ENCODE results near the gene RNF40.

Gene RNF40

DNA sequence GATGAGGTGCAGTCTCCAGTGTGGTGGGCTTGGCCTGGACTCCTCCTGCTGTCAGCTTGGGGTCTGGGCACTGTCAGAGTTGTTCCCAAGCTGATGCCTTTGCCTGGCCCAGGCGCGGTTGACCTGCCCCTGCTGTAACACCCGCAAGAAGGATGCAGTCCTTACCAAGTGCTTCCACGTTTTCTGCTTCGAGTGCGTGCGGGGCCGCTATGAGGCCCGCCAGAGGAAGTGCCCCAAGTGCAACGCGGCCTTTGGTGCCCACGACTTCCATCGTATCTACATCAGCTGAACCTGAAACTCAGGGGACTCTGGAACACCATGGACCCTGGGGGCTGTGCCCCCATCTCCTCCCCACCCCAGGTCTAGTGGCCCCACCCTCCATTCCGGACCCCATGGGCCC lies 11.7 kb downstream of the RNF40 start:
- Histone ChIP-seq H3K27ac (ENCODE audit: low read length) (no peak overlapping the region), H3K36me3 (ENCODE audit: control insufficient read depth, insufficient read depth, low read length) (peaks cover 28% of the 10 kb centered on the region), H3K4me3 (ENCODE audit: low read length) (no peak overlapping the region), H3K27me3 (ENCODE audit: control insufficient read depth, insufficient read depth, low read length) (no peaks in the 10 kb centered on the region), H3K4me1 (ENCODE audit: control insufficient read depth, insufficient read depth, low read length) (no peaks in the 10 kb centered on the region; the same call in 1 of the 2 replicates), H3K9me3 (ENCODE audit: control insufficient read depth, insufficient read depth, low read length) (no peaks in the 10 kb centered on the region)
- DNase-seq (ENCODE audit: low read depth, low spot score): no peak
- WGBS (ENCODE audit: insufficient coverage, insufficient read length): no CpG with 5 or more reads among the region's 14 CpGs

DNA sequence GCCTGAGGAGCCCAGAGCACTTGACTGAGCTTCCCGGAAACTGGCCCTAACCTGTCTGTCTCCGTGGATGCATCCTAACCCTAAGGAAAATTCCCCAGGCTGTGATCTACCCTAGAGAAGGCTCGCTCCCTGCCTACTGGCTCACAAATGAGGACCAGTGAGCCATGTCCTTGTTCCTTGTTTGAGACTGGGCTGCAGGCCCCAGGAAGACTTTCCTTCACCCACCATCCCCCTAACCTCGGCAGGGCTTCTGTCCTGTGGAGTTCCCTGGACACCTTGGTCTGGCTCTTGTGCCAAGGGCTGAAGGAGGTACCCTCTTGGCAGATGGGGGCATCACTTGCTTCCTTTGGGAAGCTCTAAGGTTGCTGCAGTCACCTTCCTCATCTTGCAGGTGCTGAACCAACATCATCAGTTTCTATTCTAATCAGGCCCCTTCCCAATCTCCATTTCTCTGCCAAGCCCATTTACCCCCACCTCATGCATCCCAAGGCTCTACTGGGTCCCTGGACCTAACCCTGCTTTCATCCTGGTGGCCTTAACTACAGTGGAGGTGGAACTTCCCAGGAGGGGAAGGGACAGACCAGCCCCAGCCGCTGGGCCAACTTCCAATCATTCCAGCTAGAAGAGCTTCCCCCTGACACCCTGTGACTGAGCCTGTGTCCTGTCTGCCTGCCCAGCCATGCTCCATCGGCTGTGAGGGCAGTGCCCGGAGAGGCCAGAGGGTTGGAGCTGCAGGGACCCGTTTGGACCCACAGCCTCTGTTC lies 12.4 kb downstream of the RNF40 start:
- Histone ChIP-seq H3K27me3 (ENCODE audit: control insufficient read depth, insufficient read depth, low read length) (no peaks in the 10 kb centered on the region), H3K4me1 (ENCODE audit: control insufficient read depth, insufficient read depth, low read length) (no peaks in the 10 kb centered on the region; the same call in 1 of the 2 replicates), H3K27ac (ENCODE audit: low read length) (no peak overlapping the region), H3K9me3 (ENCODE audit: control insufficient read depth, insufficient read depth, low read length) (no peaks in the 10 kb centered on the region), H3K4me3 (ENCODE audit: low read length) (no peak overlapping the region; the same call in 1 of the 2 replicates), H3K36me3 (ENCODE audit: control insufficient read depth, insufficient read depth, low read length) (peaks cover 20% of the 10 kb centered on the region)
- no peak for DNase-seq (ENCODE audit: low read depth, low spot score)
- no CpG with 5 or more reads among the region's 8 CpGs for WGBS (ENCODE audit: insufficient coverage, insufficient read length)

DNA sequence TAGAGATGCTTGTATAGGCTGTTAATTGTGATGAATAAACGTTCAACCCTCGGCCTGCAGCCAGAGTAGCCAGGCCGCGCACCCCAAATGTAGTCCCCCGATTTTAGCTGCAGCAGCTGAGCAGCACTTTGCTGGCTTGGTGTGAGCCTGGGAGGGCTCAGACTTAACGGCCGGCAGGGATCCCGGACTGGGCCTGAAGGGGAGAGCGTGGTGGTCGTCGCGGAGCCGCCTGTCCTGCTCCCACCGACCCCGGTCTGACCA lies 12.9 kb downstream of the RNF40 start:
- WGBS (ENCODE audit: insufficient coverage, insufficient read length): no CpG with 5 or more reads among the region's 15 CpGs
- H3K4me3 ChIP-seq (ENCODE audit: low read length): peak overlapping the region; percentile 56; the same call in 1 of the 2 replicates
- no peak for DNase-seq (ENCODE audit: low read depth, low spot score)

DNA sequence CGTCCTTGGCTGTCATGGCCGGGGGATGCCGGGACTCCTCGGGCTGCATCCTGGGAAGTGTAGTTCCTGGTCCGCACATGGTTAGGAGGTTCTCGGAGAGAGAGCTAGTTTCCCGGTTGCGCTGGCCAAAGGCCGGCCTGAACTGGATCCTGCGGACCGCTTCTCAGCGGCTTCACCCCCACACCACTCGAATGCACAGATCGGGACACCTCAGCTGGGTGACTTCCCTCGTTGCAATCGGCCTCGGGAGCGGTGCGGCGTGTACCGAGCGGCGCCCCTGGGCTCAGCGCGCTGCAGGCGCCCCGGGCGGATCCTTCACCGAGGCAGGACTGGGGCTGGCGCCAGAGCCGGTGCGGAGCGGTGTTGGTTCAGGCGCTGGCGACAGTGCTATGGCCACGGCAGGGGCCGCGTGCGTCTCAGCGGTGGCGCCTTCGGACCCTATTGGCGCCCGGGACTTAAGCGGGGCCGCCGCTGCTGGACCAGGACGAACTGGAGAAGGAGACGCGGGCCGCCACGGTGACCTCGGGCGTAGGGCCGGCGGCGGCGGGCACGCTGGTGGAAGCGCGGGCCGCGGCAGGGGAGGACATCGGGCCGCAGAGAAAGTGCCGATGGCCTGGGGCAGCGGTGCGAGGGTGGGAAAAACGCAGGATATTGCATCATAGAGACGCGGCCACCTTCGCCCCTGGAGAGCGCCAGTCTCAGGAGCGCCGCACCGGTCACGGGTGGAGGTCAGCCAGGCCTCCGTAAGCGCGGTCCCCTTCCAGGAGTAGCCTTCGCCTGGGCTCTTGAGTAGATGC lies 13.5 kb downstream of the RNF40 start:
- Histone ChIP-seq H3K4me1 (ENCODE audit: control insufficient read depth, insufficient read depth, low read length) (no peaks in the 10 kb centered on the region; the same call in 1 of the 2 replicates), H3K9me3 (ENCODE audit: control insufficient read depth, insufficient read depth, low read length) (no peaks in the 10 kb centered on the region), H3K27ac (ENCODE audit: low read length) (no peak overlapping the region), H3K27me3 (ENCODE audit: control insufficient read depth, insufficient read depth, low read length) (no peaks in the 10 kb centered on the region), H3K36me3 (ENCODE audit: control insufficient read depth, insufficient read depth, low read length) (peaks cover 19% of the 10 kb centered on the region), H3K4me3 (ENCODE audit: low read length) (peak overlapping the region; percentile 56)
- no peak for DNase-seq (ENCODE audit: low read depth, low spot score)
- no CpG with 5 or more reads among the region's 81 CpGs for WGBS (ENCODE audit: insufficient coverage, insufficient read length)

More for the DNA sequence above, 12.9 kb downstream of the RNF40 start:
- Histone ChIP-seq H3K4me1 (ENCODE audit: control insufficient read depth, insufficient read depth, low read length) (no peaks in the 10 kb centered on the region; the same call in 1 of the 2 replicates), H3K9me3 (ENCODE audit: control insufficient read depth, insufficient read depth, low read length) (no peaks in the 10 kb centered on the region), H3K36me3 (ENCODE audit: control insufficient read depth, insufficient read depth, low read length) (peaks cover 19% of the 10 kb centered on the region), H3K27ac (ENCODE audit: low read length) (no peak overlapping the region), H3K27me3 (ENCODE audit: control insufficient read depth, insufficient read depth, low read length) (no peaks in the 10 kb centered on the region)

DNA sequence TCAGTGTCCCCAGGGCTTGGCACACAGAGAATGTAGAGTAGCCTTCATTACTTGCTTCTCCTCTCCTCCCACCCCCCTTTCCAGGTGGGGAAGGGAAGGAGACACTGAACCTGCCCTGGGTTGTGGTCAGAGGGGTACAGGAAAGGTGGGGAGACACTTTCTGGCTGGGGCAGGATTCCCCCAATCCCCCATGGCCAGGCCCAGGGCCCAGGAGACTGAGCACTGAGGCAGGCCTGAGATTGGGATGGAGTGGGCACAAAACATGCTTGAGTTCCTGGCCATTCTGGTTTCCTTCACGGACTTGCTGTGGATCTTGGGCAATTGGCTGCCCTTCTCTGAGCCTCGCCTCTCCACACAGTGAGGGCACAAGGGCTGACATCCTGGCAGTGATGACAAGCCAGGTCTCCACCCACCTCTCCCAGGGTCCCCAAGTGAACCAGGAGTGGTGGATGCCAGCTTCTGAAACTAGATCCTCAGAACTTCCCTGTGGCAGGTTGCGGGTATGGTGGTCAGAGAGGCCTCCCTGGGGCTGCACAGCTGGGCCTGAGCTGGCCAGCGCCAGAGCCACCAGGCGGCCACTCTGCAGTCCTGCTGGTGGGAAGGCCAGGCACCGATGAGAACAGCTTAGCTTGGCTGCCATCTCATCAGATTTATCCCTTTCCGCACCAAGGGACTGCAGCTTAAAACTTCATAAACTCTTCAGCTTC lies 15.6 kb downstream of the RNF40 start:
- no peak overlapping the region for H3K4me3 ChIP-seq (ENCODE audit: low read length)
- H3K27me3 ChIP-seq (ENCODE audit: control insufficient read depth, insufficient read depth, low read length): no peaks in the 10 kb centered on the region
- H3K36me3 ChIP-seq (ENCODE audit: control insufficient read depth, insufficient read depth, low read length): peaks cover 16% of the 10 kb centered on the region
- WGBS (ENCODE audit: insufficient coverage, insufficient read length): no CpG with 5 or more reads among the region's 7 CpGs
- H3K4me1 ChIP-seq (ENCODE audit: control insufficient read depth, insufficient read depth, low read length): no peaks in the 10 kb centered on the region; the same call in 1 of the 2 replicates
- H3K27ac ChIP-seq (ENCODE audit: low read length): no peak overlapping the region
- H3K9me3 ChIP-seq (ENCODE audit: control insufficient read depth, insufficient read depth, low read length): no peaks in the 10 kb centered on the region
- DNase-seq (ENCODE audit: low read depth, low spot score): no peak

DNA sequence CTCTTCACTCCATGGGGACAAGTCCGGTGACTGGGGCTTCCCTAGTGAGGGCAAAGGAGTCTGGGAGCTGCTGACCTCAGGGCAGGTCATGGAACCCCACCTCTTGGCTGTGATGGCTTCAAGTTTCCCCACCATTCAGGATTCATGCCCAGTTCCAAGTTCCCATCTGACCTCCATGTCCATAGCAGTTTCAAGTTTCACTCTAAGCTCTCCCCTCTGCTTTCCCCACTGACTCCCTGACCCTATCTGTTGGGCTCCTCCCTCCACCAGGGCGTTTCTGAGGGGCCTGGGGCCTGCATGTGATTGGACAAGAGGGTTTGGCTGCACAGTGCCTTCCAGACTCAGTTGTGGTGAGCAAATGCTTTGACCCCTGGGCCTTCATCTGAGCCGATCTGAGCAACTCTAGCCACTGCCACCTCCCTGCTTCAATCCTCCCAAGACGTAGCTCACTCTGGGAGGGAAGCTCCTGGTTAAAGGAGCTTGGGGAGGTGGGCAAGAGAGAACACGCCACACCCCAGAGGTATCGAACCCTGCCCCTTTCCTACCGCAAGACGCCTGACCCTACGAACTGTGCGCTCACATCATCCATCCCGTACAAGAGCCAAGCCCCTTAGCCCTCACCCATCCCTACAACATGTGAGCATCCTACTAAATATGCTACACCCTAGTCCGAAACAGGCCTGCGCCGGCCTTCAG lies 16.6 kb downstream of the RNF40 start:
- no peaks in the 10 kb centered on the region for H3K27me3 ChIP-seq (ENCODE audit: control insufficient read depth, insufficient read depth, low read length)
- H3K9me3 ChIP-seq (ENCODE audit: control insufficient read depth, insufficient read depth, low read length): no peaks in the 10 kb centered on the region
- no peak overlapping the region for H3K27ac ChIP-seq (ENCODE audit: low read length)
- peaks cover 19% of the 10 kb centered on the region for H3K36me3 ChIP-seq (ENCODE audit: control insufficient read depth, insufficient read depth, low read length)
- no CpG with 5 or more reads among the region's 14 CpGs for whole genome bisulfite sequencing (ENCODE audit: insufficient coverage, insufficient read length)
- H3K4me3 ChIP-seq (ENCODE audit: low read length): no peak overlapping the region
- no peaks in the 10 kb centered on the region; the same call in 1 of the 2 replicates for H3K4me1 ChIP-seq (ENCODE audit: control insufficient read depth, insufficient read depth, low read length)
- no peak for DNase-seq (ENCODE audit: low read depth, low spot score)

DNA sequence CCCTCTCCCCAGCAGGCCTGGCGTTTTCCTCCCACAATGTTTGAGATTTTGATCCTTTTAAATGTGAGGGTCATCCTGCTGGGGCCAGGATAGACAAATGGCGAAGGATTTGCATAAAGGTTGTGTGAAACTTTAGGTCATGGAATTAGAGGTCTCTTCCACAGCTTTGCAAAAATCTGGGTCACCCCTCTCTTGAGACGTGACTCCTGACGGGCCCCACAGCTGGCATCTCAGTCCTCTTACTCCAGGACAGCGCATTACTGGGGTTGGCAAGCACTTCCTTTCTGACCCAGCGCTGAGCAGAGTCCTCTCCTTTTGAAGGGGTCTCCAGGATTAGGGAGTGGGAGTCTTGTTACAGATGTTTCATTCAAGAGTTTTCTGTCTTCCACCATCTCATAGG lies 17.5 kb downstream of the RNF40 start:
- Histone ChIP-seq H3K4me1 (ENCODE audit: control insufficient read depth, insufficient read depth, low read length) (no peaks in the 10 kb centered on the region; the same call in 1 of the 2 replicates), H3K36me3 (ENCODE audit: control insufficient read depth, insufficient read depth, low read length) (peaks cover 16% of the 10 kb centered on the region), H3K27me3 (ENCODE audit: control insufficient read depth, insufficient read depth, low read length) (no peaks in the 10 kb centered on the region), H3K9me3 (ENCODE audit: control insufficient read depth, insufficient read depth, low read length) (no peaks in the 10 kb centered on the region), H3K4me3 (ENCODE audit: low read length) (no peak overlapping the region), H3K27ac (ENCODE audit: low read length) (no peak overlapping the region)
- DNase-seq (ENCODE audit: low read depth, low spot score): no peak
- WGBS (ENCODE audit: insufficient coverage, insufficient read length): no CpG with 5 or more reads among the region's 6 CpGs

DNA sequence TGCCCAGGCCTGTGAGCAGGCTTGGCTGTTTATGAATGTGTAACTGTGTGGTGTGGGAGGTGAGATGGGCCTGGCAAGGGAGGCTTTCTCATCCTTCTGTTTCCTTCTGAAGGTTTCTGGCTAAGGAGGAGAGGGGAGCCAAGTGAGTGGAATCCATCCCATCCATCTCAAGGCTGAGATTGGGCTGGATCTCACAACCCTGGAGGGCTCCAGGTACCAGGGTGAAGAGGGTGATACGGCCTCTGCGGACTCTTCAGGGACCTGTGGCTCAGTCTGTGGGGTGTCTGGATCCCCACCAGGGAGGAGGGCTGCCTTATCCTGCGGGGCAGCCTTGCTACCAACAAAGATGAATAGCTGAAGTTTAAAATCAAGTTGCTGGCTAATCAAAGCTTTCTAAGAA lies 17.9 kb downstream of the RNF40 start:
- Histone ChIP-seq H3K4me3 (ENCODE audit: low read length) (no peak overlapping the region), H3K4me1 (ENCODE audit: control insufficient read depth, insufficient read depth, low read length) (no peaks in the 10 kb centered on the region; the same call in 1 of the 2 replicates), H3K36me3 (ENCODE audit: control insufficient read depth, insufficient read depth, low read length) (peaks cover 18% of the 10 kb centered on the region), H3K27me3 (ENCODE audit: control insufficient read depth, insufficient read depth, low read length) (no peaks in the 10 kb centered on the region), H3K9me3 (ENCODE audit: control insufficient read depth, insufficient read depth, low read length) (no peaks in the 10 kb centered on the region), H3K27ac (ENCODE audit: low read length) (no peak overlapping the region)
- no CpG with 5 or more reads among the region's 3 CpGs for WGBS (ENCODE audit: insufficient coverage, insufficient read length)
- DNase-seq (ENCODE audit: low read depth, low spot score): no peak

DNA sequence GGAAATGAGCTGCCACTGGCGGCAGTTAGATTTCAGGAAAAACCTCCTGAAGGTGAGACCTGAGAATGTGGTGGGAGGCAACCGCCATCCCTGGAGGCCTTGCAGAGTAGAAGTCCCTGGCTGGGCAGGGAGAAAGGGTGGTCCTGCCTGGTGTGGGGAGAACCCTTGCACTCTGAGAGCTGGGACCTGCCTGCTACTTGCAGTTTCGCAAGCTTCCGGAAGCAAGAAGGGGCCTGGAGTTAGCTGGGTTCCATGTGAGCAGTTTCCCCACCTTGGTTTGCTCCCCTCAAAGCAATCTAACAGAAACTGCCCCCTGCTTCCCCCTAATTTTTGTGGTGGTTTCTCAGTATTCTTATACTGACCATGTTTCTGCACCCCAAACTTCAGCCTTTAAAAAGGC lies 18.4 kb downstream of the RNF40 start:
- no CpG with 5 or more reads among the region's 4 CpGs for WGBS (ENCODE audit: insufficient coverage, insufficient read length)
- no peak for DNase-seq (ENCODE audit: low read depth, low spot score)
- no peak overlapping the region for H3K27ac ChIP-seq (ENCODE audit: low read length)
- H3K4me3 ChIP-seq (ENCODE audit: low read length): no peak overlapping the region
- no peaks in the 10 kb centered on the region for H3K9me3 ChIP-seq (ENCODE audit: control insufficient read depth, insufficient read depth, low read length)
- peaks cover 18% of the 10 kb centered on the region for H3K36me3 ChIP-seq (ENCODE audit: control insufficient read depth, insufficient read depth, low read length)
- H3K4me1 ChIP-seq (ENCODE audit: control insufficient read depth, insufficient read depth, low read length): no peaks in the 10 kb centered on the region; the same call in 1 of the 2 replicates
- H3K27me3 ChIP-seq (ENCODE audit: control insufficient read depth, insufficient read depth, low read length): no peaks in the 10 kb centered on the region
